Mucosa of rectum (tissue), 2 donors: ENCODE measurements around the gene PIF1.
A peak's percentile ranks its signal among the peaks of the same experiment; 100 is the strongest.

Experiments used
- H3K27ac ChIP-seq, 2 donors: one replicate each; pipeline ENCODE4 v1.7.0; 2013; ENCODE audit warnings: inconsistent platforms in 2 of 2, low read depth in 2 of 2, low read length in 2 of 2
- H3K27me3 ChIP-seq, 2 donors: one replicate each; pipeline ENCODE4 v1.7.0; 2013; ENCODE audit warnings: low read length in 2 of 2; ENCODE audit not compliant: control insufficient read depth in 2 of 2, insufficient read depth in 2 of 2
- H3K36me3 ChIP-seq, 2 donors: one replicate each; pipeline ENCODE4 v1.7.0; 2013; ENCODE audit warnings: low read length in 2 of 2; ENCODE audit not compliant: control insufficient read depth in 2 of 2, insufficient read depth in 2 of 2
- H3K4me1 ChIP-seq, 2 donors: one replicate each; pipeline ENCODE4 v1.7.0; 2013; ENCODE audit warnings: low read length in 2 of 2, mild to moderate bottlenecking in 1 of 2; ENCODE audit not compliant: control insufficient read depth in 2 of 2, insufficient read depth in 2 of 2
- H3K4me3 ChIP-seq, 2 donors: one replicate each; pipeline ENCODE4 v1.7.0; 2013; ENCODE audit warnings: low read length in 2 of 2
- H3K9ac ChIP-seq, 2 donors: one replicate each; pipeline ENCODE4 v1.7.0; 2013; ENCODE audit warnings: low read length in 2 of 2, low read depth in 1 of 2, mild to moderate bottlenecking in 1 of 2
- H3K9me3 ChIP-seq, 2 donors: one replicate each; pipeline ENCODE4 v1.7.0; 2013; ENCODE audit warnings: low read length in 2 of 2; ENCODE audit not compliant: control insufficient read depth in 2 of 2
- donor health status: healthy.
- donor health status: Normal muscosa, but diverticular disease.

Gene PIF1

DNA sequence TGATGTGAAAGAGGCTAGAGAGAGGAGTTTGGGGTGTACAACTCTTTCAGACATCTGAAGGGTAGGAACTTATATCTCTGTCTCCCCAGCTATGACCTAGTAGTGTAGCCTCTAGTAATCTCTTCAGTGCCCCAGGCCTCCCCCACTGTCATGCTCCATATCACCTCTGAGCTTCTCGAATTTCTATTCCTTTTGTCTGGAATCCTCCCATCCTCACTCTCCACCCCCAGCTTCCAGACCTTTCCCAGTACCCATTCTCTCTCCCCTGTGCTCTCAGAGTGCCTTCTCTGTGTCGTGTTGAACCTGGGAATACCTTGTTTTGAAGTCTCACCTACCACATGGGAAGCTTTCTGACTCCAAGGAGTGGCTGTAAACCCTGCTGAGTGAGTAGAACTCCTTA lies 46.4 kb downstream of the PIF1 start:
- Histone ChIP-seq H3K4me1 (no peaks in the 10 kb centered on the region), H3K27ac (no peak overlapping the region), H3K9me3 (no peaks in the 10 kb centered on the region), H3K4me3 (no peak overlapping the region), H3K9ac (no peak overlapping the region), H3K36me3 (no peaks in the 10 kb centered on the region), H3K27me3 (peaks cover under 1 to 11% of the 10 kb centered on the region in 2 donors)

DNA sequence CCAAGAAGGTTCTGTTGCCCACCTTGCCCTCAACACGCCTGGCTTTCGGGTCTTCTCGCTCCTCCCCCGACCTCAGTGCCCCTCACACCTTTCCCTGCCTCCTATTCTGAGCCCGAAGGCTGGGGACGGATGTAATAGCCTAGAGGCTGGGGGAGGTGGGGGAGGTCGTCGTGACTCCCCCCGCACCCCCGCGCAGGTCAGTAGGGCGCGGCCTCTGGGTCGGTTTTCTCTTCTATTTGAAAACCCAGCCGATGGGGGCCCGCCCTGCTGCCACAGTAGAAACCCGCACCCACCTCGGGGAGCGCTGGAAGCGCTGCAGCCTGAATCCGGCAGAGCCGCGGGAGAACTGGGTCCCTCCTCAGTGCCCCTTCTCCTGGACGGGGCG lies 49.1 kb downstream of the PIF1 start:
- H3K4me1 ChIP-seq = no peaks in the 10 kb centered on the region
- peak overlapping the region in 1 of 2 donors; percentile 63 for H3K27ac ChIP-seq
- peaks cover 11 to 24% of the 10 kb centered on the region in 2 donors for H3K27me3 ChIP-seq
- no peaks in the 10 kb centered on the region for H3K9me3 ChIP-seq
- H3K4me3 ChIP-seq = peak overlapping the region; percentile 48 to 56
- no peaks in the 10 kb centered on the region for H3K36me3 ChIP-seq
- H3K9ac ChIP-seq = peak overlapping the region in 1 of 2 donors; percentile 54

DNA sequence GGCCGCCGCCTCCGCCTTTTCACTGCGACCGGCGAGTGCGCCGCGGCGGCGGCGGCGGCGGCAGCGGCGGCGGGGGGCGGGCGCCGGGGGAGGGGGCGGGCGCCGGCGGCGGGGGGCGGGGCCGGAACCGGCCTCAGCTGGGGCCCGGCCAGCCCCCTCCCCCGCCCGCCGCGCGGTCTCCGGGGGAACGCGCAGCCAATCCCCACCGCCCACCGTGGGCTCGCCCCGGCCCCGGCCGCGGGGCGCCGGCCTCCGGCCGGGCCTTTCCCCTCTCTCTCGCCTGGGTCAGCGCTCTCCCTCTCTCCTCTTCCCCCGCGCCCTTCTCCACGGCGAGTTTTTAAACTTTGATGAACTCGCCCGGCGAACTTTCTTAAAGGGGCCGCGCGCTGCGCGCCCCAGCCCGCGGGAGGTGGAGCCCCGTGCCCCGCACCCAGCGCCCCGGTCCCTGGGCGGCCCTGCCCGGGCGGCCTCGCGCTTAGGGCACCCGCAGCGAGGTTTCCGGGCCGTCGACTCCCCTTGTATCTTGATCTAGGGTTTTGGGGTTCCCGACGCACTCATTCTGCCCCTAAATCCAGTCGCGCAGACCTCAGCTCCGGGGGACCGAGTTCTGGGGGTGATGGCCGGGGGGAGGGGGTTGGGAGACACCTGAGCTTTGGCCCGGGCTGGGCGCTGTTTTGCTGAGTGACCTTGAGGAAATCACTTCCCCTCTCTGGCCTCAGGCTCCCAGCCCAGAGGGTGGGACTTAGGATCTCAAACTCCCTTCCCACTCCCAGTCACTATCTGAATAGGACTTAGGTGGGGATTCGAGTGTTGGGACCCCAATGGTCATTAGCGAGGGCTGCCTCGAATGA lies 49.7 kb downstream of the PIF1 start, which contains the start of gene RBPMS2:
Gene RBPMS2 (minus strand): TSS at position 39 of the 851 bp plus-strand sequence. CDS start 270 bp downstream, outside the sequence.
- no peaks in the 10 kb centered on the region for H3K4me1 ChIP-seq
- no peaks in the 10 kb centered on the region for H3K9me3 ChIP-seq
- peak within 1 kb of the TSS; percentile 55 to 63 for H3K27ac ChIP-seq
- no peaks in the 10 kb centered on the region for H3K36me3 ChIP-seq
- H3K27me3 ChIP-seq = peaks cover 11 to 24% of the 10 kb centered on the region in 2 donors
- peak within 1 kb of the TSS in 1 of 2 donors; percentile 54 for H3K9ac ChIP-seq
- H3K4me3 ChIP-seq = peak within 1 kb of the TSS; percentile 48 to 56

DNA sequence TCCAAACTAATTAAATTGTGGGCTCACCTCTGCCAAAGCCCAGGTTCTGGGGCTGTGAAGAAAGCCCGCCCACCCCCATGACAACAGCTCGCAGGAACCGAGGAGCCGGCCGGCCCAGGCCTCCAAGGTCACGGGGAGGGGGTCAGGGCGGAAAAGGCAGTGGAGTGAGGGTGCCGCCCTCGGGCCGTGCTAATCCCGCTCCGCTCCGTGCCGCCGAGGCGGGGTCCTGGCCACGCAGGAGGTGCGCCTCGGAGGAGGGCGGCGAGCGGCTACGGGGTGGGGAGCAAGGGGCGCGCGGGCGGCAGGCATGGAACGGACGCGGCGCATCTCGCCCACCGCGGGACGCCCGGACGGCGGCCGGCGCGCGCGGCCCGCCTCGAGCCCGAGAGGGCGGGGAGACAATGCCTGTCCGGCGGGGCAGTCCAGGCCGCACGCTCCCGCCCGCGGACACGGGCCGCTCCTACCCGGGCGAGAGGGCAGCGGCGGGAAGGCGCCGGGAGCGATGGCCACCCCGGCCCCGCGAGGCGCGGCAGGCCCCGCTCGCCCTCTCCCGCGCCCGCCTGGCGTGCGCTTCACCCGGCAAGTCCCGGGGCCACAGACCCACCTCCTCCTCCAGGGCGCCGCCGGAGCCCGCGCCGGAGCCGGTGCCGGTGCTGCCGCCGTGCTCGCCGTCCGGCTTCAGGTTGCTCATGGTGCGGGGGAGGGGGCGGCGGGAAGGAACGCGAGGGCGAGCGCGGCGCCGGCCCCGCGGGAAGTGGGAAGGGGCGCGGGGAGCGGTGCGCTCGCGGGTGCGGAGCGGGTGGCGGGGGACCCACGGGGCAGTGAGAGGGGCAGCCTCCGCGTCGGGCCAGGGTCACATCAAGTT lies 50.6 kb downstream of the PIF1 start:
- Histone ChIP-seq H3K27ac (peak overlapping the region; percentile 55 to 58), H3K4me1 (no peaks in the 10 kb centered on the region), H3K27me3 (peaks cover 11 to 24% of the 10 kb centered on the region in 2 donors), H3K9me3 (no peaks in the 10 kb centered on the region), H3K9ac (peak overlapping the region in 1 of 2 donors; percentile 38), H3K36me3 (no peaks in the 10 kb centered on the region), H3K4me3 (peak overlapping the region; percentile 4 to 39)

DNA sequence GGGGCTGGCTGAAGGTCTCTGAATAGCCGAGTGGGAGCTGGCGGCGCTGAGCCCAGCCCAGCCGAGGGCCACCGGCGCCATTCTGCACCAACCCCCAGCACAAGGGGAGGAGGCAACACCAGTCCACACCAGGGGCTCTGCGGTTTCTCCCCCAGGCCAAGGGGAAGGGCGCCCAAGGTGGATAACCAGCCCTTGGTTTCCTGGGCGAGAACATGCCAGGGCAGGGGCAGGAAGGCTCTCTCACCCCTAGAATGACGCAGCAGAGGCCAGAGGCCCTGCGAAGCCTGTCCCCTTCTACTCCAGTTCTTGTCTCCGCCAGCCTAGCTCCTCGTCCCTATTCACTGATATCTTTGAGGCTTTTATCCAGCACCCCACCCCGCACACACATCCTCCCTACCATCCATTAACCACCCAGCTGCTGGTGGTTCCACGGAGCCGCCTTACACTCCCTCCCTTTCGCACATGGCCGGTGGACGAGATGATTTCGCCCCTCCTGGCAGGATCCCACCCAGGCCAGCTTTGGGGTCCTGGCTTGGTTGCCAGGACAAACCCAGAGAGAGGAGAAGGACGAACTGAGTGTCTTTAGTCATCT lies 51.3 kb downstream of the PIF1 start:
- Histone ChIP-seq H3K4me3 (peak overlapping the region; percentile 4 to 22), H3K27ac (peak overlapping the region; percentile 20 to 55), H3K27me3 (peaks cover 11 to 24% of the 10 kb centered on the region in 2 donors), H3K9me3 (no peaks in the 10 kb centered on the region), H3K4me1 (no peaks in the 10 kb centered on the region), H3K9ac (peak overlapping the region in 1 of 2 donors; percentile 17), H3K36me3 (no peaks in the 10 kb centered on the region)

DNA sequence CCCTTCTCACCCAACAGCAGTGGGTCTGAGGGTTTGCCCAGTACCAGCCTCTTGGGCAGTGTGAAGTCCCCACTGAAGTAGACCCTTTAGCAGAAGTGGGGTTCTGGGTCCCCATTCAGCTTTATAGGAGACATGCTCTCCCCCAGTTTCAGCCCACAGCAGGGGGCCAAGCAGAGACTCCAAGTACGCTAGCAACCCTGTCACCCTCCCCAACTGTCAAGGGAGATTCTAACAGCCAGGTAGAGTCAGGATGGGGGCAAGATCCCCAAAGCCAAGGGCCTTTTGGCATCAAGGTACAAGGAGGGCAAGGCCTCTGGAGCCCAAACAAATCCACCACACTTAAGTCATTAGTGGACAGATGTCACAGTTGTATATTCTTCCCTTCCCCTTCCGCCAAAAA lies 51.8 kb downstream of the PIF1 start:
- Histone ChIP-seq H3K36me3 (no peaks in the 10 kb centered on the region), H3K4me1 (no peaks in the 10 kb centered on the region), H3K4me3 (no peak overlapping the region), H3K9ac (no peak overlapping the region), H3K27me3 (peaks cover 11 to 24% of the 10 kb centered on the region in 2 donors), H3K27ac (peak overlapping the region in 1 of 2 donors; percentile 16), H3K9me3 (no peaks in the 10 kb centered on the region)

DNA sequence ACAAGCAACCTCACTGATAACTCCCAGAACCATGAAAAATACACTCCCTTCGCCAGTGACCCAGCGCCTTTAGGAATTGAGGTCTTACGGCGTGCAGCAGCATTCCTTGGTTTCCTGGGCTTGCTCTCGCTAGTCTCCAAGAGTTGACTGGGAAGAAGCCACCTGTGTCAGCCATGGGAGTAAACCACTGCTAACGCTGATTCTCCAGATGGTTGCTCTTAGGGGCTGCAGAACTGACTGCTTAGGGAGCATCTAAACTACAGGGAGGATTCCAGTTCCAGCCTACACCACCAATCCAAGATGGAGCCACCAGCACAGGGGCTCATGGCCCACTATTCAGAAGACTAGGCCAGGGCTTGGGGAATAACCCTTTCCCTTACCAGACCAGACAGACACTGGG lies 52.5 kb downstream of the PIF1 start:
- Histone ChIP-seq H3K27me3 (peaks cover 11 to 24% of the 10 kb centered on the region in 2 donors), H3K9ac (no peak overlapping the region), H3K4me3 (no peak overlapping the region), H3K36me3 (no peaks in the 10 kb centered on the region), H3K27ac (no peak overlapping the region), H3K9me3 (no peaks in the 10 kb centered on the region), H3K4me1 (no peaks in the 10 kb centered on the region)

DNA sequence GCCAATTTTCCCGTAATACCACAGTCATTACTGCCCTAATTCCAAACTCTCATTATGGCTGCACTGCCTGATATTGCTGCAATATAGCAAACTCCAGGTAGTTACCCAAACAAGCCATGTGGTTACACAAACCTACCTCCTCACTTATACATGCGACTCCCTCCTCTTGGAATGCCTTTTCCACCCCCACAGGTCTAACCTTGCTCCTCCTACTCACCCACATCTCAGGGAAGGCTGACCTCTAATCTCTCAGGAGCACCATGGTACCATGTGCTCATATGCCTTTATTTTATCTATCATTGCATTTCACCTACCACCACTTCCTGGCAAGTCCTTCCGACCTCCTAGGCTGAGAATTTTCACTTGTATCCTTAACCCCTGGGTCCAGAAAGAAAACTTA lies 53.0 kb downstream of the PIF1 start:
- H3K4me1 ChIP-seq = no peaks in the 10 kb centered on the region
- no peaks in the 10 kb centered on the region for H3K9me3 ChIP-seq
- peaks cover 11 to 24% of the 10 kb centered on the region in 2 donors for H3K27me3 ChIP-seq
- H3K36me3 ChIP-seq = no peaks in the 10 kb centered on the region
- no peak overlapping the region for H3K27ac ChIP-seq
- no peak overlapping the region for H3K4me3 ChIP-seq
- H3K9ac ChIP-seq = no peak overlapping the region

DNA sequence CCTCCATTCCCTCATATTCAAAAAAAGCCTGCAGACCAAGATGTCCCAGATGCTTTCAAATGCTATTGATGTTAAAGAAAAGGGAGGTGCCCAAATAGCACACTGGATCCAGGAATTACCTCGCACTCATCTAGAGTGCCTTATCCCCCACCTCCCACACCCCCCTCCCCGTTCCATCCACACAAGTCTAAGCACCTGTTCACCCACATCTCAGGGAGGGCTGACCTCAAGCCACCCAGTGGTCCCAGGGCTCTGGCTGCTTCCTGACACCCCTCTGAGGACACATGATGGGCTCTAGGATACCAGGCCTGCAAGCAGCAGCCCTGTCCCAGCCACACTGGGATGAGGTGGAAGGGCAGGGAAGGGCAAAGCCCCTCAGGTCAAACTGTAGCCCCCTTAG lies 54.8 kb downstream of the PIF1 start:
- no peak overlapping the region for H3K27ac ChIP-seq
- H3K27me3 ChIP-seq = peaks cover 11 to 19% of the 10 kb centered on the region in 2 donors
- no peaks in the 10 kb centered on the region for H3K36me3 ChIP-seq
- H3K4me1 ChIP-seq = no peaks in the 10 kb centered on the region
- H3K9me3 ChIP-seq = no peaks in the 10 kb centered on the region
- no peak overlapping the region for H3K4me3 ChIP-seq
- no peak overlapping the region for H3K9ac ChIP-seq
